HCT116 (cell line): Measurements from ENCODE around the gene ROCK1. TPM values are rescaled to one million over a fixed set of nuclear protein-coding genes. Genes with fewer than 3 reads are reported as not detected.

Experiments
- ATAC-seq: fragments of 200-7000 bp; cut with Tn5 transposase; 2 replicates; pipeline ENCODE4 v1.9.1; 2020; ENCODE audit warnings: mild to moderate bottlenecking, moderate library complexity
- BruUV-seq: library from RNA; stranded (reverse); fragments of 400-500 nt; replicated peaks from 2 replicates; lab custom pipeline; 2021; lab: Mats Ljungman, UMichigan
- CTCF ChIA-PET: fragments of 300-600 bp; sonication (Branson Sonifier 250); formaldehyde crosslinking; loops from one replicate; lab custom pipeline; 2021; ENCODE audit warnings: antibody characterized with exemption; lab: Charles Lee
- POLR2A ChIA-PET: fragments of 300-600, 350-600 bp; sonication (Branson Sonifier 250); formaldehyde crosslinking; loops from one replicate; lab custom pipeline; 2021; ENCODE audit warnings: antibody characterized with exemption; lab: Charles Lee
- RAD21 ChIA-PET, 2 experiments: fragments of 300-600 bp; sonication (Branson Sonifier 250); formaldehyde crosslinking; loops; one replicate each; lab custom pipeline; 2023; ENCODE audit warnings: low total read pairs in 2 of 2; ENCODE audit not compliant: uncharacterized antibody in 2 of 2, unreplicated experiment in 2 of 2, low non-redundant PET in 1 of 2; lab: Charles Lee
- DNase-seq: peaks from one replicate; pipeline ENCODE4 v3.0.0-alpha.2; 2010; ENCODE audit warnings: low read depth, low spot score
- H2AFZ ChIP-seq: fragments of 200-600 bp; shearing (Covaris generic), sonication (generic); 2 replicates; pipeline ENCODE4 v1.6.1; 2017; ENCODE audit warnings: low read depth, mixed run types, mixed read lengths, antibody characterized with exemption, low read length; ENCODE audit not compliant: poor library complexity, severe bottlenecking
- H3K27ac ChIP-seq: 2 replicates; pipeline ENCODE4 v1.5.1; 2012; ENCODE audit warnings: low read depth, low read length
- H3K27me3 ChIP-seq: fragments of 200-600 bp; sonication (generic); 2 replicates; pipeline ENCODE4 v1.6.1; 2016; ENCODE audit warnings: mixed run types, low read length, mixed read lengths; ENCODE audit not compliant: insufficient read depth
- H3K36me3 ChIP-seq, 2 experiments: fragments of 200-500 bp in 1 of 2; fragments of 200-600 bp in 1 of 2; sonication (Bioruptor generic) in 1 of 2; sonication (generic) in 1 of 2; 2 replicates each; pipeline versions ENCODE4 v1.5.1 to v1.6.1; 2014 to 2016; ENCODE audit warnings: low read length in 2 of 2, inconsistent platforms in 1 of 2, mixed read lengths in 1 of 2, mixed run types in 1 of 2; ENCODE audit not compliant: insufficient read depth in 2 of 2, control insufficient read depth in 1 of 2
- H3K4me1 ChIP-seq, 2 experiments: fragments of 200-600 bp in 1 of 2; sonication (generic) in 1 of 2; 2 replicates each; pipeline versions ENCODE4 v1.5.1 to v1.6.1; 2012 to 2017; ENCODE audit warnings: low read length in 2 of 2, inconsistent platforms in 1 of 2, mild to moderate bottlenecking in 1 of 2, mixed read lengths in 1 of 2, mixed run types in 1 of 2, moderate library complexity in 1 of 2; ENCODE audit not compliant: insufficient read depth in 2 of 2, control insufficient read depth in 1 of 2
- H3K4me2 ChIP-seq: fragments of 200-600 bp; sonication (generic); 2 replicates; pipeline ENCODE4 v1.6.1; 2017; ENCODE audit warnings: mixed run types, low read length, mixed read lengths
- H3K4me3 ChIP-seq, 2 experiments: fragments of 200-600 bp in 1 of 2; sonication (generic) in 1 of 2; replicated peaks in 1 of 2; 2 replicates each; pipeline ENCODE4 v1.5.1; 2011 to 2016; ENCODE audit warnings: low read length in 2 of 2, control low read depth in 1 of 2, low read depth in 1 of 2, mild to moderate bottlenecking in 1 of 2, mixed read lengths in 1 of 2, mixed run types in 1 of 2
- H3K79me2 ChIP-seq: fragments of 200-600 bp; sonication (generic); 2 replicates; pipeline ENCODE4 v1.6.1; 2017; ENCODE audit warnings: mild to moderate bottlenecking, mixed run types, low read length, moderate library complexity, mixed read lengths; ENCODE audit not compliant: insufficient read depth
- H3K9ac ChIP-seq: fragments of 200-600 bp; sonication (generic); 2 replicates; pipeline ENCODE4 v1.6.1; 2016; ENCODE audit warnings: low read length, mixed read lengths
- H3K9me2 ChIP-seq: fragments of 200-600 bp; sonication (generic), shearing (Covaris generic); 2 replicates; pipeline ENCODE4 v1.6.1; 2017; ENCODE audit warnings: mixed run types, mild to moderate bottlenecking, moderate library complexity; ENCODE audit not compliant: insufficient read depth
- H3K9me3 ChIP-seq, 2 experiments: fragments of 200-500 bp in 1 of 2; fragments of 200-600 bp in 1 of 2; sonication (Bioruptor generic) in 1 of 2; sonication (generic) in 1 of 2; 2 replicates each; pipeline ENCODE4 v1.6.1; 2014 to 2017; ENCODE audit warnings: low read length in 2 of 2, mixed read lengths in 2 of 2, inconsistent platforms in 1 of 2, low read depth in 1 of 2, mild to moderate bottlenecking in 1 of 2, mixed run types in 1 of 2, moderate library complexity in 1 of 2; ENCODE audit not compliant: control insufficient read depth in 1 of 2, insufficient read depth in 1 of 2
- H4K20me1 ChIP-seq: fragments of 200-600 bp; sonication (generic), shearing (Covaris generic); 2 replicates; pipeline ENCODE4 v1.6.1; 2017; ENCODE audit warnings: mixed run types, mild to moderate bottlenecking, moderate library complexity; ENCODE audit not compliant: insufficient read depth
- ATF3 ChIP-seq: IDR thresholded peaks from 2 replicates; pipeline ENCODE4 v1.6.1; 2012
- CBX3 ChIP-seq: IDR thresholded peaks from 2 replicates; pipeline ENCODE4 v1.6.1; 2012; ENCODE audit warnings: low read depth
- CEBPB ChIP-seq: IDR thresholded peaks from 2 replicates; pipeline ENCODE4 v1.6.1; 2012; ENCODE audit warnings: low read depth
- EGR1 ChIP-seq: IDR thresholded peaks from 2 replicates; pipeline ENCODE4 v1.6.1; 2012; ENCODE audit warnings: low read depth
- ELF1 ChIP-seq: IDR thresholded peaks from 2 replicates; pipeline ENCODE4 v1.6.1; 2012; ENCODE audit warnings: low read depth, borderline replicate concordance
- EZH2 ChIP-seq: fragments of 200-600 bp; sonication (generic); IDR thresholded peaks from 2 replicates; pipeline ENCODE4 v1.6.1; 2017; ENCODE audit warnings: antibody characterized with exemption, mixed run types
- FOSL1 ChIP-seq: IDR thresholded peaks from 2 replicates; pipeline ENCODE4 v1.6.1; 2012; ENCODE audit warnings: low read depth
- JUND ChIP-seq: IDR thresholded peaks from 2 replicates; pipeline ENCODE4 v1.6.1; 2012
- MAX ChIP-seq: IDR thresholded peaks from 2 replicates; pipeline ENCODE4 v1.6.1; 2012
- POLR2A ChIP-seq: IDR thresholded peaks from 2 replicates; pipeline ENCODE4 v1.7.0; 2011; ENCODE audit warnings: borderline replicate concordance; ENCODE audit not compliant: insufficient read depth, insufficient read length; ENCODE audit errors: extremely low read depth
- POLR2AphosphoS5 ChIP-seq: IDR thresholded peaks from 2 replicates; pipeline ENCODE4 v1.6.1; 2011; ENCODE audit warnings: mild to moderate bottlenecking, low read depth, low read length, moderate library complexity
- RAD21 ChIP-seq: IDR thresholded peaks from 2 replicates; pipeline ENCODE4 v1.6.1; 2012; ENCODE audit warnings: low read depth, mild to moderate bottlenecking
- REST ChIP-seq: IDR thresholded peaks from 2 replicates; pipeline ENCODE4 v1.6.1; 2012; ENCODE audit warnings: low read depth
- SP1 ChIP-seq: IDR thresholded peaks from 2 replicates; pipeline ENCODE4 v1.6.1; 2012; ENCODE audit warnings: low read depth
- TCF7L2 ChIP-seq: IDR thresholded peaks from 2 replicates; pipeline ENCODE4 v1.7.0; 2011; ENCODE audit warnings: borderline replicate concordance, inconsistent platforms; ENCODE audit not compliant: insufficient read depth, insufficient read length; ENCODE audit errors: extremely low read depth
- ZFX ChIP-seq: fragments of 450-650 bp; IDR thresholded peaks from 2 replicates; pipeline ENCODE4 v1.6.1; 2017
- intact Hi-C: fragments of 100-400 bp; cut with micrococcal nuclease; formaldehyde crosslinking; loops from 2 replicates; pipeline ENCODE4 v1.10.0; 2022
- total RNA-seq: library from RNA; stranded (reverse); gene quantifications from one replicate; pipeline ENCODE4 v1.2.1, GENCODE V29; 2021; ENCODE audit not compliant: unreplicated experiment
- TF ChIP-seq, protein P1 (sequence below): IDR thresholded peaks from 2 replicates; pipeline ENCODE4 v1.6.1; 2011; ENCODE audit warnings: mild to moderate bottlenecking, low read length, moderate library complexity; ENCODE audit not compliant: insufficient replicate concordance; ENCODE audit errors: extremely low read depth

ROCK1 gene
- total RNA-seq, 1 experiment from 2014 or later = 38.1 TPM

DNA sequence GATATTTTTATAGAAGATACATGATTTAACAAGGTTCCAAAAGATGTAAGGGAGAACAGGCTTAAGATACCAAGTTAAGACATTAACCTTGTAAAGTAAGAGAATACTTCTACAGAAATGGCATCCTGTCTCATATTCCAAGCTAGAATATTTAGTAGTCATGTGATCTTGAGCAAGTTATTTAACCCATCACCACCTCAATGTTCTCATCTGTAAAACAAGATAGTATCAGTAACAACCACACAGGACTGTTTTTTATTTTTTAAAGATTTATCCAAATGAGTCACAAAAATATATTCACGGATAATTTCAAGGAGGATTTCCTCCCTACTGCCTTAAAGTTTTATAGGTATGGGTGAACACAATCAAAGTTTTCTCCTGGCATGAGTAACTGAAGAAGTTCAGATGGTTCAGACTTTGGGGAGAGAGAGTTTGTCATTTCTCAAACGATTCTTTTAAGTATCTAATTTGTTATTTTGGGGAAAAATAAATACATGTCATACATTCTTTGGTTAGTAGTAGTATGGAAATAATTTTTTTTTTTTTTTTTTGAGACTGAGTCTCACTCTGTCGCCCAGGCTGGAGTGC is 25.9 kb downstream of the ROCK1 start (continued):
- no peak for TF ChIP-seq RAD21
- TF ChIP-seq ELF1 = no peak
- TF ChIP-seq CBX3 = no peak
- no peak for TF ChIP-seq EZH2
- TF ChIP-seq CEBPB = no peak
- TF ChIP-seq ATF3 = no peak
- no peak for TF ChIP-seq EGR1
- TF ChIP-seq SP1 = no peak
- TF ChIP-seq POLR2A = no peak
- TF ChIP-seq ZFX = no peak
- TF ChIP-seq, protein P1, sequence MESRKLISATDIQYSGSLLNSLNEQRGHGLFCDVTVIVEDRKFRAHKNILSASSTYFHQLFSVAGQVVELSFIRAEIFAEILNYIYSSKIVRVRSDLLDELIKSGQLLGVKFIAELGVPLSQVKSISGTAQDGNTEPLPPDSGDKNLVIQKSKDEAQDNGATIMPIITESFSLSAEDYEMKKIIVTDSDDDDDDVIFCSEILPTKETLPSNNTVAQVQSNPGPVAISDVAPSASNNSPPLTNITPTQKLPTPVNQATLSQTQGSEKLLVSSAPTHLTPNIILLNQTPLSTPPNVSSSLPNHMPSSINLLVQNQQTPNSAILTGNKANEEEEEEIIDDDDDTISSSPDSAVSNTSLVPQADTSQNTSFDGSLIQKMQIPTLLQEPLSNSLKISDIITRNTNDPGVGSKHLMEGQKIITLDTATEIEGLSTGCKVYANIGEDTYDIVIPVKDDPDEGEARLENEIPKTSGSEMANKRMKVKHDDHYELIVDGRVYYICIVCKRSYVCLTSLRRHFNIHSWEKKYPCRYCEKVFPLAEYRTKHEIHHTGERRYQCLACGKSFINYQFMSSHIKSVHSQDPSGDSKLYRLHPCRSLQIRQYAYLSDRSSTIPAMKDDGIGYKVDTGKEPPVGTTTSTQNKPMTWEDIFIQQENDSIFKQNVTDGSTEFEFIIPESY = no peak
- no peak for TF ChIP-seq POLR2AphosphoS5
- no peak for TF ChIP-seq JUND

DNA sequence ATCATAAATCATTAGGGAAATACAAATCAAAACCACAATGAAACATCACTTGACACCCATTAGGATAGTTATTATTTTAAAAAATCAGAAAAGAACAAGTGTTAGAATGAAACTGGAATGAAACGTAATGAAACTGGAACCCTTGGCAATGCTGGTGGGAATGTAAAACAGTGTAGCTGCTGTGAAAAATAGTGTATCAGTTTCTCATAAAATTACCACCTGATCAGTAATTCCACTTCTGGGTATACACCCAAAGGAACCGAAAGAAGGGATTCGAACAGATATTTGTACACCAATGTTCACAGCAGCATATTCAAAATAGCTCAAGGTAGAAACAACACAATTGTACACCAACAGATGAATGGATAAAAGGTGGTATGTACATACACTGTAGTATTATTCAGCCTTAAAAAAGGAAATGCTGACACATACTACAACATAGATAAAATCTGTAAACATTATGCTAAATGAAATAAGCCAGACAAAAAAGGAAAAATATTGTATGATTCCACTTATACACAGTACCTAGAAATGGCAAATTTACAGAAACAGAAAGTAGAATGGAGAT is 27.0 kb downstream of the ROCK1 start:
- peaks cover 21% of the 10 kb centered on the region; the same call in 1 of the 2 replicates for H4K20me1 ChIP-seq
- no peak overlapping the region for H3K4me2 ChIP-seq
- intact Hi-C loops = no loop called here
- H3K9me3 ChIP-seq = 0 out of 4 replicates have a peak, but pooled peaks cover 0 to 8% of the 10 kb centered on the region in 2 experiments
- POLR2A ChIA-PET = no interaction called here
- BruUV-seq = no TSS peak
- H3K36me3 ChIP-seq = no peaks in the 10 kb centered on the region
- no peaks in the 10 kb centered on the region for H3K27me3 ChIP-seq
- H3K27ac ChIP-seq = no peak overlapping the region
- no peak overlapping the region for H2AFZ ChIP-seq
- RAD21 ChIA-PET = no interaction called here
- peaks cover 98% of the 10 kb centered on the region for H3K79me2 ChIP-seq
- DNase-seq = no peak
- CTCF ChIA-PET = no interaction called here
- no peak overlapping the region for H3K9ac ChIP-seq
- ATAC-seq = no peak
- no peaks in the 10 kb centered on the region for H3K9me2 ChIP-seq
- H3K4me3 ChIP-seq = no peak overlapping the region
- TF ChIP-seq EZH2 (no peak), ATF3 (no peak), REST (no peak), FOSL1 (no peak), TCF7L2 (no peak), MAX (no peak), CEBPB (no peak), POLR2A (no peak), ZFX (no peak), CBX3 (no peak)
- TF ChIP-seq, protein P1 = no peak
- TF ChIP-seq, all 23 proteins: peak for 0
- H3K4me1 ChIP-seq = no peaks in the 10 kb centered on the region
